ENCODE data around the gene P4HB.

The P4HB gene

GRCh38 chr17:81807839-81808238, 52.5 kb downstream of the P4HB start:
- DNase-seq, result no peak

- DNase-seq, result no peak
Measured at GRCh38 chr17:81807210-81807719, 53.1 kb downstream of the P4HB start.

- no peak for DNase-seq
Measured at GRCh38 chr17:81806461-81807209, 53.7 kb downstream of the P4HB start.

- no peak for DNase-seq
Measured at GRCh38 chr17:81805707-81806460, 54.5 kb downstream of the P4HB start.

GRCh38 chr17:81804559-81805399, 55.6 kb downstream of the P4HB start:
- no peak for DNase-seq

GRCh38 chr17:81803728-81804558, 56.4 kb downstream of the P4HB start, which contains the start of gene GCGR:
Gene GCGR, plus strand, starts transcription at chr17:81804150. Its CDS starts 4,869 bp downstream, at chr17:81809019.
- DNase-seq, result no peak

GRCh38 chr17:81802856-81803643, 57.3 kb downstream of the P4HB start:
- DNase-seq, result no peak

- no peak for DNase-seq
Measured at GRCh38 chr17:81802048-81802758, 58.1 kb downstream of the P4HB start.

- DNase-seq, result no peak
Measured at GRCh38 chr17:81801327-81801726, 59.0 kb downstream of the P4HB start.

- DNase-seq, result no peak
Measured at GRCh38 chr17:81794509-81794908, 65.8 kb downstream of the P4HB start.

- no peak for DNase-seq
Measured at GRCh38 chr17:81794074-81794476, 66.3 kb downstream of the P4HB start.

All from NCI-H1105 treated with DMSO at 0.1 percent for 48 hours (cell line).